ENCODE measurements around the gene GRID2IP. TPM values are rescaled to one million over a fixed set of nuclear protein-coding genes. Genes with fewer than 3 reads are reported as not detected.

Gene GRID2IP
- under 1 TPM; 0.39 to 0.45 (median 0.40) TPM for total RNA-seq
- total RNA-seq (2013), result 0.29 TPM

DNA sequence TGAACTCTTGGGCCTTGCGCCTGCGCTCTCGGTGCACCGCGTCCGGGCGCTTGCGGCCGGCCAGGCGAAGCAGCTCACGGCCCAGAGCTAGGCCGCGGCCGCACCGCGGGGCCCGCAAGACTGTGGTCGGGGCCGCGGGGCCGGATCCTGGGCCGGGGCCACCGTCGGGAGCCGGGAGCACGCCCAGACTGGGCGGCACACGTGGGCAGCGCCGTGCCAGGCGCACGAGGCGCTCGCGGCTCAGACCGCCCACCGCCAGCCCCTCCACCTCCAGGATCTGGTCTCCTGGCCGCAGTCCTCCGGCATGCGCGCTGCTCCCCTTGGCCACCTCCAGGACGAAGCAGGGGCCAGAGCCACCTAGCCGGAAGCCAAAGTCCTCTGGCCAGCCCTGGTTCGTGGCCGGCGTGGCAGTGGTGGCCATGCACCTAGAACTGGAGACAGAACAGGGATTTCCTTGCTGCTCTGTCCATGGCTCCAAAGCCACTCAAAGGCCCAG lies at the start of gene GRID2IP:
TSS of gene GRID2IP (minus strand) at position 446 of the 496 bp plus-strand sequence. CDS start at position 421, 25 bp downstream.
- H3K27ac Mint-ChIP-seq, result no peak within 1 kb of the TSS
- no peak for ATAC-seq
- H3K4me1 Mint-ChIP-seq, result no peaks in the 10 kb centered on the region
- Histone ChIP-seq H3K4me3 (ENCODE audit: low read length) (no peak within 1 kb of the TSS), H3K9me3 (ENCODE audit: control insufficient read depth, insufficient read depth, low read length) (no peaks in the 10 kb centered on the region), H3K27me3 (ENCODE audit: control insufficient read depth, insufficient read depth, low read length) (no peaks in the 10 kb centered on the region), H3K36me3 (ENCODE audit: control insufficient read depth, insufficient read depth, low read length) (no peaks in the 10 kb centered on the region), H3K27ac (ENCODE audit: low read length) (no peak within 1 kb of the TSS), H3K4me1 (ENCODE audit: control insufficient read depth, insufficient read depth, low read length) (peaks cover 4% of the 10 kb centered on the region)
- TF ChIP-seq, protein P1, sequence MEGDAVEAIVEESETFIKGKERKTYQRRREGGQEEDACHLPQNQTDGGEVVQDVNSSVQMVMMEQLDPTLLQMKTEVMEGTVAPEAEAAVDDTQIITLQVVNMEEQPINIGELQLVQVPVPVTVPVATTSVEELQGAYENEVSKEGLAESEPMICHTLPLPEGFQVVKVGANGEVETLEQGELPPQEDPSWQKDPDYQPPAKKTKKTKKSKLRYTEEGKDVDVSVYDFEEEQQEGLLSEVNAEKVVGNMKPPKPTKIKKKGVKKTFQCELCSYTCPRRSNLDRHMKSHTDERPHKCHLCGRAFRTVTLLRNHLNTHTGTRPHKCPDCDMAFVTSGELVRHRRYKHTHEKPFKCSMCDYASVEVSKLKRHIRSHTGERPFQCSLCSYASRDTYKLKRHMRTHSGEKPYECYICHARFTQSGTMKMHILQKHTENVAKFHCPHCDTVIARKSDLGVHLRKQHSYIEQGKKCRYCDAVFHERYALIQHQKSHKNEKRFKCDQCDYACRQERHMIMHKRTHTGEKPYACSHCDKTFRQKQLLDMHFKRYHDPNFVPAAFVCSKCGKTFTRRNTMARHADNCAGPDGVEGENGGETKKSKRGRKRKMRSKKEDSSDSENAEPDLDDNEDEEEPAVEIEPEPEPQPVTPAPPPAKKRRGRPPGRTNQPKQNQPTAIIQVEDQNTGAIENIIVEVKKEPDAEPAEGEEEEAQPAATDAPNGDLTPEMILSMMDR (IDR thresholded peaks at IDR 0.05), result no peak
- H3K9me3 Mint-ChIP-seq, result no peaks in the 10 kb centered on the region
- DNase-seq, result no peak
- 93% methylated on average over 46 of the region's 46 CpGs for WGBS (ENCODE audit: insufficient coverage)
- no peak within 1 kb of the TSS for H3K4me3 Mint-ChIP-seq
- no peaks in the 10 kb centered on the region for H3K27me3 Mint-ChIP-seq (ENCODE audit: low read depth in 2 of 2)
- H3K36me3 Mint-ChIP-seq, result no peaks in the 10 kb centered on the region
- intact Hi-C loops (cut with micrococcal nuclease), result no loop called here

DNA sequence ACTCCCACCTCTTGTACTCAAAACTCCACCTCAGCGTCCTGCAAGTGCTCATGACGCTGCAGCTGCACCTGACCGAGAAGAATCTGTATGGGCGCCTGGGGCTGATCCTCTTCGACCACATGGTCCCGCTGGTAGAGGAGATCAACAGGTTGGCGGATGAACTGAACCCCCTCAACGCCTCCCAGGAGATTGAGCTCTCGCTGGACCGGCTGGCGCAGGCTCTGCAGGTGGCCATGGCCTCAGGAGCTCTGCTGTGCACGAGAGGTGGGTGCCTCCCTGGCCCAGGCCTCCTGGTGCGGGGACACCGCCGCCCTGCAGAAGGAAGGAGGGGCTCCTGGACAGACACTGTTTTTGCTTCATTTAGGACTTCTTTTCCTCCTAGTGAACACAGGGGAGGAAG lies 48.8 kb upstream of the GRID2IP start:
- TF ChIP-seq, protein P1 (IDR thresholded peaks at IDR 0.05), result no peak
- Mint-ChIP-seq H3K27me3 (ENCODE audit: low read depth in 2 of 2) (no peaks in the 10 kb centered on the region), H3K4me3 (no peak overlapping the region), H3K36me3 (no peaks in the 10 kb centered on the region), H3K4me1 (peaks cover 5 to 7% of the 10 kb centered on the region in 2 donors), H3K9me3 (no peaks in the 10 kb centered on the region), H3K27ac (no peak overlapping the region)
- intact Hi-C loops (cut with micrococcal nuclease), result no loop called here
- H3K27ac ChIP-seq (ENCODE audit: low read length), result no peak overlapping the region
- H3K4me1 ChIP-seq (ENCODE audit: control insufficient read depth, insufficient read depth, low read length), result peaks cover 4% of the 10 kb centered on the region
- DNase-seq (no peak), ATAC-seq (no peak)
- H3K4me3 ChIP-seq (ENCODE audit: low read length), result no peak overlapping the region
- WGBS (ENCODE audit: insufficient coverage), result 97% methylated on average over 15 of the region's 15 CpGs
- no peaks in the 10 kb centered on the region for H3K9me3 ChIP-seq (ENCODE audit: control insufficient read depth, insufficient read depth, low read length)
- no peaks in the 10 kb centered on the region for H3K27me3 ChIP-seq (ENCODE audit: control insufficient read depth, insufficient read depth, low read length)
- peaks cover 56% of the 10 kb centered on the region for H3K36me3 ChIP-seq (ENCODE audit: control insufficient read depth, insufficient read depth, low read length)

DNA sequence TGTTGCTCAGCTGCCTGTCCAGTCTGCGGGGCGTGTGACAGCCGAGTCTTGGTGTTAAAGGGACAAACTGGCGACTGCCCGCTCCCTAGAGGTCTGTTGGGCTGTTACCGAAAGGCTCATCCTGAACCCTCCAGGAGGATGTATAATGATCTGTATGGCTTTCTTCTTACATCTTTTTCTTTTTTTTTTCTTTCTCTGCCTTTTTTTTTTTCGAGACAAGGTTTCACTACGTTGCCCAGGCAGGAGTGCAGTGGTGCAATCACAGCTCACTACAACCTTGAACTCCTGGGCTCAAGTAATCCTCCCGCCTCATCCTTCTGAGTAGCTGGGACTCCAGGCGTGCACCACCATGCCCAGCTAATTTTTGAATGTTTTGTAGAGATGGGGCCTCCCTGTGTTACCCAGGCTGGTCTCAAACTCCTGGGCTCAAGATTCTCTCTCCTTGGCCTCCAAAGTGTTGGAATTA lies 39.4 kb upstream of the GRID2IP start:
- H3K27ac Mint-ChIP-seq, result peak overlapping the region; percentile 92 to 93

More for the DNA sequence above, 39.4 kb upstream of the GRID2IP start:
- ATAC-seq (peak in 1 of 3 donors; percentile 0), DNase-seq (no peak)
- Mint-ChIP-seq H3K36me3 (no peaks in the 10 kb centered on the region), H3K27me3 (ENCODE audit: low read depth in 2 of 2) (no peaks in the 10 kb centered on the region), H3K9me3 (no peaks in the 10 kb centered on the region), H3K4me1 (peaks cover 8 to 18% of the 10 kb centered on the region in 2 donors), H3K4me3 (peak overlapping the region; percentile 92)
- Histone ChIP-seq H3K27ac (ENCODE audit: low read length) (peak overlapping the region; percentile 64), H3K9me3 (ENCODE audit: control insufficient read depth, insufficient read depth, low read length) (no peaks in the 10 kb centered on the region), H3K27me3 (ENCODE audit: control insufficient read depth, insufficient read depth, low read length) (no peaks in the 10 kb centered on the region), H3K4me1 (ENCODE audit: control insufficient read depth, insufficient read depth, low read length) (peaks cover 16% of the 10 kb centered on the region), H3K4me3 (ENCODE audit: low read length) (peak overlapping the region; percentile 66), H3K36me3 (ENCODE audit: control insufficient read depth, insufficient read depth, low read length) (peaks cover 34% of the 10 kb centered on the region)
- intact Hi-C loops (cut with micrococcal nuclease), result no loop called here
- WGBS (ENCODE audit: insufficient coverage), result 15% methylated on average over 10 of the region's 10 CpGs
- TF ChIP-seq, protein P1 (IDR thresholded peaks at IDR 0.05), result no peak

All from natural killer cell (primary cell).